ENCODE results near the gene GJA4.
"Not testable (repeated sequence)": the region's sequence is repeated elsewhere in the genome, so short reads cannot be mapped to it uniquely, and the experiment has no call there.

DNA sequence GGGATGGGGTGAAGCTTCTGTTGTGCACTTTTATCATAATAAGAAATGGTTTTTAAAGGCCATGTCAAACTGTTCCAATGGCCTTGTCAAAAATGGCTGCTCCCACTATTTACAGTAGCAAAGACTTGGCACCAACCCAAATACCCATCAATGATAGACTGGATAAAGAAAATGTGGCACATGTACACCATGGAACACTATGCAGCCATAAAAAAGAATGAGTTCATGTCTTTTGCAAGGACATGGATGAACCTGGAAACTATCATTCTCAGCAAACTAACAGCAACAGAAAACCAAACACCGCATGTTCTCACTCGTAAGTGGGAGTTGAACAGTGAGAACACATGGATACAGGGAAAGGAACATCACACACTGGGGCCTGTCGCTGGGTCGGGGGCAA is 19.7 kb upstream of the GJA4 start:
- TF ChIP-seq, protein P1, sequence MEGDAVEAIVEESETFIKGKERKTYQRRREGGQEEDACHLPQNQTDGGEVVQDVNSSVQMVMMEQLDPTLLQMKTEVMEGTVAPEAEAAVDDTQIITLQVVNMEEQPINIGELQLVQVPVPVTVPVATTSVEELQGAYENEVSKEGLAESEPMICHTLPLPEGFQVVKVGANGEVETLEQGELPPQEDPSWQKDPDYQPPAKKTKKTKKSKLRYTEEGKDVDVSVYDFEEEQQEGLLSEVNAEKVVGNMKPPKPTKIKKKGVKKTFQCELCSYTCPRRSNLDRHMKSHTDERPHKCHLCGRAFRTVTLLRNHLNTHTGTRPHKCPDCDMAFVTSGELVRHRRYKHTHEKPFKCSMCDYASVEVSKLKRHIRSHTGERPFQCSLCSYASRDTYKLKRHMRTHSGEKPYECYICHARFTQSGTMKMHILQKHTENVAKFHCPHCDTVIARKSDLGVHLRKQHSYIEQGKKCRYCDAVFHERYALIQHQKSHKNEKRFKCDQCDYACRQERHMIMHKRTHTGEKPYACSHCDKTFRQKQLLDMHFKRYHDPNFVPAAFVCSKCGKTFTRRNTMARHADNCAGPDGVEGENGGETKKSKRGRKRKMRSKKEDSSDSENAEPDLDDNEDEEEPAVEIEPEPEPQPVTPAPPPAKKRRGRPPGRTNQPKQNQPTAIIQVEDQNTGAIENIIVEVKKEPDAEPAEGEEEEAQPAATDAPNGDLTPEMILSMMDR (IDR thresholded peaks at IDR 0.05 in 2 of 3, conservative IDR thresholded peaks at IDR 0.05 in 1 of 3; ENCODE audit: borderline replicate concordance in 1 of 3, insufficient read depth in 1 of 3, low read depth in 2 of 3, low read length in 2 of 3) = not testable (repeated sequence)
- not testable (repeated sequence) for TF ChIP-seq FOSL1 (IDR thresholded peaks at IDR 0.05; ENCODE audit: low read depth); SP1 (IDR thresholded peaks at IDR 0.05; ENCODE audit: low read depth); ELF1 (IDR thresholded peaks at IDR 0.05; ENCODE audit: borderline replicate concordance, low read depth); JUND (IDR thresholded peaks at IDR 0.05); CEBPB (IDR thresholded peaks at IDR 0.05; ENCODE audit: low read depth); POLR2AphosphoS5 (IDR thresholded peaks at IDR 0.05; ENCODE audit: low read depth, low read length); RAD21 (IDR thresholded peaks at IDR 0.05; ENCODE audit: low read depth); ZNF274 (IDR thresholded peaks at IDR 0.05; ENCODE audit: low read depth, low read length); EZH2 (IDR thresholded peaks at IDR 0.05); POLR2A (IDR thresholded peaks at IDR 0.05; ENCODE audit: borderline replicate concordance, extremely low read depth, insufficient read depth, insufficient read length)
- TF ChIP-seq, protein P2, sequence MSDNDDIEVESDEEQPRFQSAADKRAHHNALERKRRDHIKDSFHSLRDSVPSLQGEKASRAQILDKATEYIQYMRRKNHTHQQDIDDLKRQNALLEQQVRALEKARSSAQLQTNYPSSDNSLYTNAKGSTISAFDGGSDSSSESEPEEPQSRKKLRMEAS (IDR thresholded peaks at IDR 0.05) = not testable (repeated sequence)
- TF ChIP-seq, protein P3, sequence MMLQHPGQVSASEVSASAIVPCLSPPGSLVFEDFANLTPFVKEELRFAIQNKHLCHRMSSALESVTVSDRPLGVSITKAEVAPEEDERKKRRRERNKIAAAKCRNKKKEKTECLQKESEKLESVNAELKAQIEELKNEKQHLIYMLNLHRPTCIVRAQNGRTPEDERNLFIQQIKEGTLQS (IDR thresholded peaks at IDR 0.05) = not testable (repeated sequence)
